H54 (cell line): ENCODE data around the gene FJX1.
A peak's percentile ranks its signal among the peaks of the same experiment; 100 is the strongest.

Experiments
- DNase-seq: peaks from one replicate; pipeline ENCODE4 v3.0.0; 2011; ENCODE audit warnings: low spot score, mixed read lengths; ENCODE audit not compliant: insufficient read length
- FAIRE-seq: peaks from 3 replicates; lab custom pipeline; 2011; peaks lifted over from hg19 to GRCh38; lab: Jason Lieb, UNC
- POLR2A ChIP-seq: IDR thresholded peaks from 2 replicates; pipeline ENCODE4 v1.6.1; 2011; ENCODE audit warnings: low read depth, mild to moderate bottlenecking, low read length

FJX1 gene

DNA sequence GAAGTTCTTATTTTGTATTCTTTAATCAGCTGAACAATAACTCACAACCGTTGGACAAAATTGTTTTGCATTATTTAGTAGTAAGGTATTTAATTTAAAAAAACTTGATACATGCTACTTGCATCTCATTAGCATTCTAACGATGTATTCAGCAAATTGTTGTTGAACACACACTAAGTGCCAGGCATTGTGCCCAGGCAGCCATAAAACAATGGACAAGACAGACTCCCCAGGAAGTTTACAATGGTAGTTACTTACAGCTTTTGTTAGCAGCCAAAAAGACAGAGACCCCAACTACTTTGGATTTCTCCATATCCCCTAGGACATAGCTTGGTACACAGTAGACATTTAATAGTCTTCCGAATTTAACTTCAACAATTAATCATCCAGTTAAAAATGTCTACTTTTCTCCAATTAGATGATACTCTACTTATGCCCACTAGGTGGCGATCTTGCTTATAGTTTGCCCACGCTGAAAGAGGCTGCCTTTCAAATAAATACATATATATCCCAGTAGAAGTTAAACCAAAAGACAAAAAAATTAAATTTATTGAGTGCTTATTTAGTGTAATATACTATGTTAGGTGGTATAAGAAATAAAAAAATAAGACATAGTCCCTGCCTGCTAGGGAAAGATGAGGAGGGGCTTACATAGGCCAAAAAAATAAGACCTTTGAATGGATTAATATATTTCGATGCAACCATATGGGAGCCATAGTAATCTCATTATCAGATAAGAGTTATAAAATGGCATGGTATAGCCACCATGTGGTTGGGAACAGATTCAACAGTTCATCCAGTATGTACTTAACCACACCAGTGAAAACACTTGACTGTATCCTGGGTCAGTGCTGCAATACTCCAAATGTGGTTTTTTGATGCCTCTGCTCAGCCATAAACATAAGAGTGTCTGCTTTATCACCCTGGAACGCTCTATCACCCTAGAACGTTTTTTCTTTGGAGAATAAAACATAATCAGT is 2.0 kb upstream of the FJX1 start:
- no peak for FAIRE-seq
- DNase-seq = peak; percentile 42

DNA sequence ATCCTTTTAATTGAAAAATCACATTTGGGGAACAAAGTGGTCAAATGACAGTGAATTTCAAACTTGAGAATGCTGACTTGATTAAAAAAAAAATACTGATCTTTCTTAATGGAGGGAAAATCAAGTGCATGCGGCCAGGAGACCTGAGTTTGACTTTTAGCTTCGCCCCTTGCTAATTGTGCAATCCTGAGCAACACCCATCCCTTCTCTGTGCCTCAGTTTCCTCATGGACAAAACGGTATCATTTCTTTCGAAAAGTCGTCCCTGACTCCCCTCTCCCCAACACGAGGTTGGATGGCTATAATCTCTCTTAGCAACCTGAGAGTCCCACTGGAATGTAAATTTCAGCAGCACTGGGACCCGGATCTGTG is 959 bp upstream of the FJX1 start:
- DNase-seq (no peak), FAIRE-seq (no peak)
- no peak for TF ChIP-seq POLR2A

More for the DNA sequence above, 2.0 kb upstream of the FJX1 start:
- TF ChIP-seq POLR2A = no peak

DNA sequence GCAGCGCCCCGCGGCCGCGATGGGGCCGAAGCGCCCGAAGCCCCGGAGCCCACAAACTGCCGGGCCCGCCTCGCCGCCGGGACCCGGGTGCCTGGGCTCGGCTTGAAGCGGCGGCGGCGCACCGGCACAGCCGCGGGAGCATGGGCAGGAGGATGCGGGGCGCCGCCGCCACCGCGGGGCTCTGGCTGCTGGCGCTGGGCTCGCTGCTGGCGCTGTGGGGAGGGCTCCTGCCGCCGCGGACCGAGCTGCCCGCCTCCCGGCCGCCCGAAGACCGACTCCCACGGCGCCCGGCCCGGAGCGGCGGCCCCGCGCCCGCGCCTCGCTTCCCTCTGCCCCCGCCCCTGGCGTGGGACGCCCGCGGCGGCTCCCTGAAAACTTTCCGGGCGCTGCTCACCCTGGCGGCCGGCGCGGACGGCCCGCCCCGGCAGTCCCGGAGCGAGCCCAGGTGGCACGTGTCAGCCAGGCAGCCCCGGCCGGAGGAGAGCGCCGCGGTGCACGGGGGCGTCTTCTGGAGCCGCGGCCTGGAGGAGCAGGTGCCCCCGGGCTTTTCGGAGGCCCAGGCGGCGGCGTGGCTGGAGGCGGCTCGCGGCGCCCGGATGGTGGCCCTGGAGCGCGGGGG is 346 bp downstream of the FJX1 start:
- no peak for FAIRE-seq
- no peak for TF ChIP-seq POLR2A
- DNase-seq = no peak

DNA sequence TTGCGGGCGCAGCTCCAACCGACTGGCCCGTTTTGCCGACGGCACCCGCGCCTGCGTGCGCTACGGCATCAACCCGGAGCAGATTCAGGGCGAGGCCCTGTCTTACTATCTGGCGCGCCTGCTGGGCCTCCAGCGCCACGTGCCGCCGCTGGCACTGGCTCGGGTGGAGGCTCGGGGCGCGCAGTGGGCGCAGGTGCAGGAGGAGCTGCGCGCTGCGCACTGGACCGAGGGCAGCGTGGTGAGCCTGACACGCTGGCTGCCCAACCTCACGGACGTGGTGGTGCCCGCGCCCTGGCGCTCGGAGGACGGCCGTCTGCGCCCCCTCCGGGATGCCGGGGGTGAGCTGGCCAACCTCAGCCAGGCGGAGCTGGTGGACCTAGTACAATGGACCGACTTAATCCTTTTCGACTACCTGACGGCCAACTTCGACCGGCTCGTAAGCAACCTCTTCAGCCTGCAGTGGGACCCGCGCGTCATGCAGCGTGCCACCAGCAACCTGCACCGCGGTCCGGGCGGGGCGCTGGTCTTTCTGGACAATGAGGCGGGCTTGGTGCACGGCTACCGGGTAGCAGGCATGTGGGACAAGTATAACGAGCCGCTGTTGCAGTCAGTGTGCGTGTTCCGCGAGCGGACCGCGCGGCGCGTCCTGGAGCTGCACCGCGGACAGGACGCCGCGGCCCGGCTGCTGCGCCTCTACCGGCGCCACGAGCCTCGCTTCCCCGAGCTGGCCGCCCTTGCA is 1.0 kb downstream of the FJX1 start:
- no peak for FAIRE-seq
- DNase-seq = no peak
- TF ChIP-seq POLR2A = no peak; the same call in 1 of the 2 replicates

DNA sequence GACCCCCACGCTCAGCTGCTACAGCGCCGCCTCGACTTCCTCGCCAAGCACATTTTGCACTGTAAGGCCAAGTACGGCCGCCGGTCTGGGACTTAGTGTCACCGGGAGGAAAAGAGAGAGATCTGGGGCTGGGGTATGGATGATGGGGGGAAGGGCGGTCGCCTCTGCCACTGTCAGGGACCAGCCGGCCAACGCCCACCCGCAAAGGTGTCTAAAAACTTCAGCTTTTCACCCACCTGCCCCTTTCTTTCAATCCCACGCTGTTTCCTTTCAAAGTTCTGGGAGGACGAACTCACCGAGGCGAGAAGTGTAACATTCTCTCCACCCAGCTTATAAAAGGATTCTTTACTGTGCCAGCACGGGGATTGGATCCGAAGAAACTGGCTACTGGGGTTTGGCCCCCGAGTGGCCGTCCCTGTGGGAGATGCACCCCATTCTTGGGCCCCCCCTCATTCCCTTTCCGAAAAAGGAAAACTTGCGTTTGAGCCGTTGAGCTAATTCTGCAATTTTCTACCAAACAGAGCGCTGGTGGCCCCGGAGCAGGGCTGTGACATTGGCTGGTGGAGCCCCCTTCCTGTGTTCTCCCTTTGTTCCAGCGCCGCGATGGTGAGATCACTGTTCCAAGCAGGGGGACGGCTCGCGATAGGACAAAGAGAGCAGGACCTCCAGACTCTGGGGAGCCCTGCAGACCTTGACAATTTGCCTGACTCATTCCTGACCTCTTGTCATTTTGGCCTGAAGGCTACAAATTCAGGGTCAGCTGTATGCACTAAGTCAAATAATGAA is 1.8 kb downstream of the FJX1 start:
- no peak for FAIRE-seq
- DNase-seq = peak; percentile 58
- TF ChIP-seq POLR2A = no peak

DNA sequence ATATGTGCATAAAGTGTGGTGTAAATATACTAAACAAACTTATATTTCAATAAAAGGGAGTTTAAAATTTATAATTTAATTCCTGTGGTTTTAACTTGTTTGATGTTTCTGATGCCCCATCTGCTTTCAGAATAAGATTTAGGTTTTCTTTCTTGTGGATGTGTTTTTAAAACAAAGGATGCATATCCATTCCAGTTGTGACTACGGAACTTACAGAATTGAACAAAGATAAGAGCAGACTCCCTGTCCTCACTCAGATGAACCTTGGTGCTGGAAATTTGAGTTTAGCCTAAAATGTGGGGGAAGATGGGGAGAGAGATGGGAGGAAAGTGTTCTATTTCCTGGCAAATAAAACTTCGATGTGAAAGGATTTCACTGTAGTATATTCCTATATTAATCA is 2.5 kb downstream of the FJX1 start:
- TF ChIP-seq POLR2A = no peak
- no peak for DNase-seq
- FAIRE-seq = no peak

DNA sequence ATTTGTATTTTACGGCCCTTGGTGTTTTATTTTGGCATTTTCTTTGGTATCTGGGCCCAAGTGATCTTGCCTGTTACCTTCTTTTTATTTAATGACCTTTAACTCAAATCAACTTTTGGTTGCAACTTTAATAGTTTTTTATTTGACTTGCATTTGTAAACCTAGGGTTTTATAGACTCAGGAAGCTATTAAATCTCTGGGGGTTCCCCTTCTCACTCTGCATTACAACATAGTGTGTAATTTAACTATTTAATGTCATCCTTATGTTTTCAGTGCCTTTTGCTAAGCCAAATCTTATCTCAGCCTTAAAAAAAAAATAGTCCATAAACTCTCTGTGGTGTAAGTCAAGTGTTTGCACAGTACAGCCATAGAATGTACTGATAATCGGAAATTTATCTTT is 3.4 kb downstream of the FJX1 start:
- FAIRE-seq (no peak), DNase-seq (no peak)

DNA sequence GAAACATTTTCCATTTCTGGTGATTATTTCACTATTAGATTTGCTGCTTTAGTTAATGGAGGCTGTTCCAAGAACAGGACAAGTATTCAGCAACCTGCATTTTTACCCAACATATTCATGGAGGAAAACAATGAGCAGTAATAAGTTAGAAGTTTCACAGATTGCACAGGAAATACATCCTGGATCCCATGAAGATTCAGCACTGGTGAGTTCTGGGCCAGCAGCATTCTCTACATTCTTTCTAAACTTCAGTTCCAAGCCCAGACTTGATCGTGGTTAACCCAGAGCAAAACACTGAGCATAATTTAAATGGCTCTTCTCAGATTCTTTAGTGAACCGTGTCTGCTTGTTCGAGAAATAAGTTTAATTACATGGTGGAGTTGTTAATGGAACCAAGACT is 3.8 kb downstream of the FJX1 start:
- no peak for TF ChIP-seq POLR2A
- FAIRE-seq = peak; percentile 84
- DNase-seq = peak; percentile 50

More for the DNA sequence above, 3.4 kb downstream of the FJX1 start:
- no peak for TF ChIP-seq POLR2A

DNA sequence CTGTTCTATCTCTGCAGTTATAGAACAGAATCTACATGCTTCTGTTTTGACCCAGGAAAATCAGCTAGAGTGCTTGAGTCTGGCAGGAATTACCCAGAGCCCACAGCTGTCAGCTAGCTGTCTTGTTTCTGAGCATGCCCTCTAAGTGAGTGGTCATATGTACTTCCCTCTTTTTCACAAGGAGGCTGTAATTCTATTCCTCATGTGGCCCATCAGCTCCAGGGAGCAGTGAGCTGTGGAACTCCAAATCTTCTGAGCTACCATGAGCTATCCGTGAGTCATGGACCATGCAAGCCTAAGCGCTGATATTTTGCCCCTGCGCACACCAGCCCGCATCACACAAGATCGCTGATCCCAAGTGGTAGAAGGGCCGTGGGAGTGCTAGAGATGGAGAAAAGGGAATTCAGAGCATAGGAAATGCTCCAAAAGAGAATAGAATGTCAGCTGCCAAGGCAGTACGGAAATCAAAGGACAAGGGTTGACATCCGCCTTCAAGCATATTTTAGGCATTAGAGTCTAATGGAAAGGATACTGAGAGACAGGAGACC is 5.4 kb downstream of the FJX1 start:
- no peak for TF ChIP-seq POLR2A
- DNase-seq = no peak
- FAIRE-seq = no peak

DNA sequence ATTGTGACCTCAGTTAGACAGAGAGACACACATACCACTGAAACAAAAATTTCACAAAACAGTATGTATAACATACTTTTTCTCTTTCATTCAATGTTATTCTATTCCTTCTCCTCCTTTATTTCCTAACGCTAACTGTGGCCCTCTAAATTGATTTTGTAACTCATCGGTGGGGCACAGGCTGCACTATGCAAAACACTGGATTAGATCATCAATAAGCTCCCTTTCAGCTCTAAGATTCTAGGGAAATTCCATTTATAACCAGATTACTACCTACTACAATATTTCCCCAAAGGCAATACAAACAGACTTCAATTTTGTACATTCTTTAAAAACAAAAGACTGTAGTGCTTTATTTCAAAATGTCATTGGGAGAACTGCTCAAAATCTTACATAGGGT is 6.1 kb downstream of the FJX1 start:
- DNase-seq = no peak
- no peak for TF ChIP-seq POLR2A
- FAIRE-seq = no peak

DNA sequence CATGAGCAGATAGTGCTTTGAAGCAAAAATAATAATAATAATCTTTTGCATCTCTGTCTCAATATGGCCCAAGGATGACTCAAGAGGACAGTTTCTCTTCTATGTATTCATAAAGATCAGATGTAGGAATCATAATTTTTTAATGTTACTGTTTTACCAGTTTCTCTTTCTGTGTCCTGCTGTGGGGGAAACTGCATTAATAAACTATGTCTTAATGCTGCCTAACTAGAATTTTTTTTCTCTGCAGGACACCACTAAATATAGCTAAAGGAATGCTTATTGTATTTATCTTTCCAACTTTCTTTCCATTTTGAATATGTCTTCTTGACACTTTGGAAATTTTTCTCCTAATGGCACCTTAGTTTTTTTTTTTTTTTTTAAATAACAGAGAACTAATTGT is 6.5 kb downstream of the FJX1 start:
- DNase-seq = no peak
- no peak for FAIRE-seq
- no peak for TF ChIP-seq POLR2A

DNA sequence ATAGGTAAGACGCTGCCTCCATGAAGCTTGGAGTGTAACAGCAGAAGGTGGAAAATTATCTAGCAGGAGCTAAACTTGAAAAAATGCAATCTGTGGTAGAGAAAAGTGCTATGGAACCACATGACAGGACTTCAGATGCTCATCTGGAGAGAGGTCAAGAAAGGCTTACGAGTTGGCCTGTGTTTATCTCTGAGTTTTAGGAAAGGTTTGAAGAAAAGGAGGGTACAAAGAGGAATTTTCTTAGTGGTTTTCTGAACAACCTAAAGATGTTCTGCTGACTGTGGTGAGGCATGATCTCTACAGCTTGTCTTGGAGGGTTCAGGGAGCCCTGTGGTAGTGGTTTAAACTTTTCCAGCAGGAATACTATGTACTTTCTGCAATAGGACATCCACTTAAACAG is 8.2 kb downstream of the FJX1 start:
- TF ChIP-seq POLR2A = no peak
- FAIRE-seq (no peak), DNase-seq (no peak)

DNA sequence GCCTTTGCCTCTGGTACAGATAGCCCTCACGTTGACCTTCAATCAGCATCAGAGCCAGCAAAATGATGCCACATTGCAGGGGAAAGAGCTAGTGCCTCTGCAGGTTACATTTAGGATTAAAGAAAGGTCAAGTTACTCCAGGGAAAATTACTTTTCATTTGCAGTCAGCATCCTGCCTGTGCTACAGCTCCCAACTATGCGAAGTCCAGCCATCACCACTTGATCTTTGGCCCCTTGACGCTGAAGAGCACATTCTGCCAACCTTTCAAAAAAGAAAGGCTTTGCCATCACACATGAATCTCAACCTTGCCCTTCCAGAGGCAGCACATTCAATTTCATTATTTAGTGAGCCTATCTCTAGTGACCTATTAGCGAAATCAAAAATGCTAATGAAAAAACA is 11.3 kb downstream of the FJX1 start:
- DNase-seq = no peak
- FAIRE-seq = no peak
- no peak for TF ChIP-seq POLR2A
